Adrenal gland (tissue), 5 donors: Measurements from ENCODE around the gene NEMP1.

Source experiments
- POLR2A ChIP-seq, 2 donors: fragments of 450-650 bp; IDR thresholded peaks; one replicate each; pipeline ENCODE4 v1.6.1; 2017; ENCODE audit warnings: antibody characterized with exemption in 2 of 2, mild to moderate bottlenecking in 2 of 2, moderate library complexity in 1 of 2
- TF ChIP-seq, protein P1 (sequence below), 6 experiments: fragments of 450-650 bp in 4 of 6; fragments of 200-600 bp in 2 of 6; sonication (generic) in 1 of 6; IDR thresholded peaks; 1 replicate in 5 of 6; 2 replicates in 1 of 6; pipeline versions ENCODE4 v1.5.1 to v1.8.0; 2016 to 2021; ENCODE audit warnings: antibody characterized with exemption in 6 of 6, mild to moderate bottlenecking in 2 of 6, moderate library complexity in 1 of 6
- donor health status: DM: no; HTN: no; CAD: no.

GRCh38 chr12:57069523-57069922 is 9.1 kb downstream of the NEMP1 start:
- TF ChIP-seq, protein P1, sequence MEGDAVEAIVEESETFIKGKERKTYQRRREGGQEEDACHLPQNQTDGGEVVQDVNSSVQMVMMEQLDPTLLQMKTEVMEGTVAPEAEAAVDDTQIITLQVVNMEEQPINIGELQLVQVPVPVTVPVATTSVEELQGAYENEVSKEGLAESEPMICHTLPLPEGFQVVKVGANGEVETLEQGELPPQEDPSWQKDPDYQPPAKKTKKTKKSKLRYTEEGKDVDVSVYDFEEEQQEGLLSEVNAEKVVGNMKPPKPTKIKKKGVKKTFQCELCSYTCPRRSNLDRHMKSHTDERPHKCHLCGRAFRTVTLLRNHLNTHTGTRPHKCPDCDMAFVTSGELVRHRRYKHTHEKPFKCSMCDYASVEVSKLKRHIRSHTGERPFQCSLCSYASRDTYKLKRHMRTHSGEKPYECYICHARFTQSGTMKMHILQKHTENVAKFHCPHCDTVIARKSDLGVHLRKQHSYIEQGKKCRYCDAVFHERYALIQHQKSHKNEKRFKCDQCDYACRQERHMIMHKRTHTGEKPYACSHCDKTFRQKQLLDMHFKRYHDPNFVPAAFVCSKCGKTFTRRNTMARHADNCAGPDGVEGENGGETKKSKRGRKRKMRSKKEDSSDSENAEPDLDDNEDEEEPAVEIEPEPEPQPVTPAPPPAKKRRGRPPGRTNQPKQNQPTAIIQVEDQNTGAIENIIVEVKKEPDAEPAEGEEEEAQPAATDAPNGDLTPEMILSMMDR (IDR thresholded peaks at IDR 0.05): peak; percentile 76 to 98 (median 95)
- TF ChIP-seq POLR2A (IDR thresholded peaks at IDR 0.05): peak in 1 of 2 donors; percentile 4
